Measurements from ENCODE around the gene CST4. TPM values are rescaled to one million over a fixed set of nuclear protein-coding genes. Genes with fewer than 3 reads are reported as not detected.

CST4 gene
- total and polyA plus RNA-seq, 2 donors (not counting 1 experiment from before 2014, with no cell fraction given), result not detected

DNA sequence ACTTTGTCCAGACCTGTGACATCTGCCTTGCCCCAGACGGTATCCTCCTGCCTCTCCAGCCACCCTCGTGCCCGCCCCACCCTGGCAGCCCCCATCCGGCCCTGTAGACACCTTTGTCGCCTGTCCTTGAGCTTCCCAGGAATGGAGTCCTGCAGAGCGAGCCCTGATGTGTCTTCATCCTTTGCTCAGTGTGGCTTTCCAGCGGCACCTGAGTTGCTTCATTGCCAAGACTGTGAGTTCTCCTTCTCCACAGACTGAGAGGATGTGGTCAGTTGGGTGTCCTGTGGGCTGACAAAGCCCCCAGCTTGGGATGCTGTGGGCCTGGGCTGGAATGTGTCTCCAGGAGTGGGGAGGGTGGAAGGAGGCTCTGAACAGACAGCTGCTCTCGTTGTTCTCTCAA is 1.7 kb upstream of the CST4 start:
- Histone ChIP-seq H2AFZ (ENCODE audit: insufficient read depth, low read depth, low read length, poor library complexity, severe bottlenecking) (no peak overlapping the region), H3K4me2 (replicated peaks; ENCODE audit: low read depth, low read length, poor library complexity, severe bottlenecking) (no peak overlapping the region), H3K4me1 (ENCODE audit: control insufficient read depth in 2 of 2, insufficient read depth in 2 of 2, low read length in 2 of 2) (no peaks in the 10 kb centered on the region), H3K27ac (ENCODE audit: low read length in 2 of 2) (no peak overlapping the region), H3K4me3 (ENCODE audit: control extremely low read depth in 1 of 5, extremely low read depth in 1 of 5, insufficient read depth in 1 of 5, low read depth in 2 of 5, low read length in 4 of 5) (no peak overlapping the region), H4K20me1 (ENCODE audit: control insufficient read depth, insufficient read depth, low read length, poor library complexity, severe bottlenecking) (no peaks in the 10 kb centered on the region), H3K9me3 (ENCODE audit: control extremely low read depth in 1 of 3, control insufficient read depth in 2 of 3, insufficient read depth in 1 of 3, low read length in 2 of 3) (no peaks in the 10 kb centered on the region), H3K9ac (ENCODE audit: low read length) (no peak overlapping the region), H3K27me3 (replicated peaks in 1 of 4; ENCODE audit: control extremely low read depth in 1 of 4, control insufficient read depth in 3 of 4, insufficient read depth in 4 of 4, low read length in 3 of 4) (no peaks in the 10 kb centered on the region), H3K36me3 (replicated peaks in 1 of 2; ENCODE audit: control extremely low read depth in 1 of 2, control insufficient read depth in 1 of 2, extremely low read depth in 1 of 2, insufficient read depth in 2 of 2, low read length in 1 of 2) (no peaks in the 10 kb centered on the region), H3K79me2 (ENCODE audit: control insufficient read depth, insufficient read depth, low read length) (no peaks in the 10 kb centered on the region)
- Mint-ChIP-seq H3K27me3 (peaks cover 7% of the 10 kb centered on the region), H3K27ac (no peak overlapping the region), H3K9me3 (ENCODE audit: insufficient read depth) (no peaks in the 10 kb centered on the region), H3K4me3 (no peak overlapping the region), H3K4me1 (no peaks in the 10 kb centered on the region)
- 90% methylated on average over 7 of the region's 8 CpGs for WGBS (ENCODE audit: insufficient coverage)
- ChIA-PET POLR2A (no interaction called here), CTCF (interaction anchor here (1.1 kb wide), 1 partner anchor 12 kb away, joined by 3 read pairs; no protein-coding TSS in a partner anchor)
- TF ChIP-seq, protein P1, sequence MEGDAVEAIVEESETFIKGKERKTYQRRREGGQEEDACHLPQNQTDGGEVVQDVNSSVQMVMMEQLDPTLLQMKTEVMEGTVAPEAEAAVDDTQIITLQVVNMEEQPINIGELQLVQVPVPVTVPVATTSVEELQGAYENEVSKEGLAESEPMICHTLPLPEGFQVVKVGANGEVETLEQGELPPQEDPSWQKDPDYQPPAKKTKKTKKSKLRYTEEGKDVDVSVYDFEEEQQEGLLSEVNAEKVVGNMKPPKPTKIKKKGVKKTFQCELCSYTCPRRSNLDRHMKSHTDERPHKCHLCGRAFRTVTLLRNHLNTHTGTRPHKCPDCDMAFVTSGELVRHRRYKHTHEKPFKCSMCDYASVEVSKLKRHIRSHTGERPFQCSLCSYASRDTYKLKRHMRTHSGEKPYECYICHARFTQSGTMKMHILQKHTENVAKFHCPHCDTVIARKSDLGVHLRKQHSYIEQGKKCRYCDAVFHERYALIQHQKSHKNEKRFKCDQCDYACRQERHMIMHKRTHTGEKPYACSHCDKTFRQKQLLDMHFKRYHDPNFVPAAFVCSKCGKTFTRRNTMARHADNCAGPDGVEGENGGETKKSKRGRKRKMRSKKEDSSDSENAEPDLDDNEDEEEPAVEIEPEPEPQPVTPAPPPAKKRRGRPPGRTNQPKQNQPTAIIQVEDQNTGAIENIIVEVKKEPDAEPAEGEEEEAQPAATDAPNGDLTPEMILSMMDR (IDR thresholded peaks at IDR 0.05), result no peak
- TF ChIP-seq EZH2 (IDR thresholded peaks at IDR 0.05; ENCODE audit: borderline replicate concordance, insufficient read depth, low read depth, low read length, poor library complexity, severe bottlenecking), result no peak
- intact Hi-C loops (cut with micrococcal nuclease), result no loop called here
- ATAC-seq (ENCODE audit: low read depth), result no peak
- DNase-seq, result no peak

DNA sequence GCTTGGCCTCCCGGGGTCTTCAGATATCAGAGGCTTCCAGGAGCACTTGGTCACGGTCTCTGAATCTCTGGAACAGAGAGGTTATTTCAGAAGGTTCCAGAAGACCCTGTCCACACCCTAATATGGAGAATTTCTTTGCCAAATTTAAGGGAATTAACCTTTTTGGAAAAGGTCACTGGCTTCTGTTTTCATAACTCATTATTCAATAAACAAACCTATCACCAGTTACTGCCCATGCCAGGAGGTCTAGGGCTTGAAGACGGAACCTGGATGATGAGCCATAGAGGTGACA is 507 bp upstream of the CST4 start:
- Histone ChIP-seq H3K4me1 (ENCODE audit: control insufficient read depth in 2 of 2, insufficient read depth in 2 of 2, low read length in 2 of 2) (no peaks in the 10 kb centered on the region), H3K79me2 (ENCODE audit: control insufficient read depth, insufficient read depth, low read length) (no peaks in the 10 kb centered on the region), H3K4me3 (ENCODE audit: control extremely low read depth in 1 of 5, extremely low read depth in 1 of 5, insufficient read depth in 1 of 5, low read depth in 2 of 5, low read length in 4 of 5) (no peak overlapping the region), H3K27ac (ENCODE audit: low read length in 2 of 2) (no peak overlapping the region), H3K4me2 (replicated peaks; ENCODE audit: low read depth, low read length, poor library complexity, severe bottlenecking) (no peak overlapping the region), H3K27me3 (replicated peaks in 1 of 4; ENCODE audit: control extremely low read depth in 1 of 4, control insufficient read depth in 3 of 4, insufficient read depth in 4 of 4, low read length in 3 of 4) (no peaks in the 10 kb centered on the region), H4K20me1 (ENCODE audit: control insufficient read depth, insufficient read depth, low read length, poor library complexity, severe bottlenecking) (no peaks in the 10 kb centered on the region), H3K9me3 (ENCODE audit: control extremely low read depth in 1 of 3, control insufficient read depth in 2 of 3, insufficient read depth in 1 of 3, low read length in 2 of 3) (no peaks in the 10 kb centered on the region), H2AFZ (ENCODE audit: insufficient read depth, low read depth, low read length, poor library complexity, severe bottlenecking) (no peak overlapping the region), H3K9ac (ENCODE audit: low read length) (no peak overlapping the region), H3K36me3 (replicated peaks in 1 of 2; ENCODE audit: control extremely low read depth in 1 of 2, control insufficient read depth in 1 of 2, extremely low read depth in 1 of 2, insufficient read depth in 2 of 2, low read length in 1 of 2) (no peaks in the 10 kb centered on the region)
- intact Hi-C loops (cut with micrococcal nuclease), result no loop called here
- DNase-seq (no peak), ATAC-seq (ENCODE audit: low read depth) (no peak)
- no CpG with 5 or more reads among the region's 3 CpGs for WGBS (ENCODE audit: insufficient coverage)
- ChIA-PET CTCF (no interaction called here), POLR2A (no interaction called here)
- no peaks in the 10 kb centered on the region for H3K9me3 Mint-ChIP-seq (ENCODE audit: insufficient read depth)
- no peak for TF ChIP-seq EZH2 (IDR thresholded peaks at IDR 0.05; ENCODE audit: borderline replicate concordance, insufficient read depth, low read depth, low read length, poor library complexity, severe bottlenecking)
- TF ChIP-seq, protein P1 (IDR thresholded peaks at IDR 0.05), result no peak
- H3K27ac Mint-ChIP-seq, result no peak overlapping the region
- no peak overlapping the region for H3K4me3 Mint-ChIP-seq
- no peaks in the 10 kb centered on the region for H3K4me1 Mint-ChIP-seq
- peaks cover 8% of the 10 kb centered on the region for H3K27me3 Mint-ChIP-seq
